Endothelial cell (in vitro differentiated cells): ENCODE measurements around the gene P3H2. TPM values are rescaled to one million over a fixed set of nuclear protein-coding genes. Genes with fewer than 3 reads are reported as not detected.

ENCODE experiments used
- DNase-seq: peaks from one replicate; pipeline ENCODE4 v3.0.0; 2021; ENCODE audit warnings: low spot score
- H3K27ac Mint-ChIP-seq: one replicate; pipeline ENCODE4 v1.8.0; 2021; ENCODE audit warnings: mixed read lengths, inconsistent platforms; ENCODE audit not compliant: unreplicated experiment
- H3K27me3 Mint-ChIP-seq: one replicate; pipeline ENCODE4 v1.8.0; 2021; ENCODE audit warnings: mild to moderate bottlenecking, moderate library complexity, mixed read lengths, inconsistent platforms; ENCODE audit not compliant: unreplicated experiment
- H3K36me3 Mint-ChIP-seq: one replicate; pipeline ENCODE4 v1.8.0; 2021; ENCODE audit warnings: mild to moderate bottlenecking, low read depth, mixed read lengths, inconsistent platforms; ENCODE audit not compliant: unreplicated experiment
- H3K4me1 Mint-ChIP-seq: one replicate; pipeline ENCODE4 v1.8.0; 2021; ENCODE audit warnings: mild to moderate bottlenecking, mixed read lengths, inconsistent platforms; ENCODE audit not compliant: unreplicated experiment
- H3K4me3 Mint-ChIP-seq: one replicate; pipeline ENCODE4 v1.8.0; 2021; ENCODE audit warnings: mild to moderate bottlenecking, mixed read lengths, inconsistent platforms; ENCODE audit not compliant: unreplicated experiment
- H3K9me3 Mint-ChIP-seq: one replicate; pipeline ENCODE4 v1.8.0; 2021; ENCODE audit warnings: mixed read lengths, inconsistent platforms; ENCODE audit not compliant: unreplicated experiment
- CTCF ChIP-seq: fragments of 200-600 bp; sonication (generic); IDR thresholded peaks from one replicate; pipeline ENCODE4 v1.5.0; 2021; ENCODE audit warnings: antibody characterized with exemption; ENCODE audit not compliant: unreplicated experiment
- total RNA-seq: library from RNA; stranded (reverse); fragmentation: NEBNext Ultra II Directional; extraction: Animal tissue kit (Norgen Biotek cat#: 25700); gene quantifications from one replicate; pipeline ENCODE4 v1.2.1, GENCODE V29; 2021; ENCODE audit not compliant: unreplicated experiment

P3H2 gene
- total RNA-seq, 1 donor from 2014 or later, result 1.5 TPM

GRCh38 chr3:189988854-189989253, 131.8 kb downstream of the P3H2 start:
- no peak for TF ChIP-seq CTCF
- Mint-ChIP-seq H3K4me1 (no peaks in the 10 kb centered on the region), H3K4me3 (no peak overlapping the region), H3K36me3 (no peaks in the 10 kb centered on the region), H3K27me3 (no peaks in the 10 kb centered on the region), H3K9me3 (no peaks in the 10 kb centered on the region), H3K27ac (no peak overlapping the region)
- no peak for DNase-seq

- Mint-ChIP-seq H3K36me3 (no peaks in the 10 kb centered on the region), H3K9me3 (no peaks in the 10 kb centered on the region), H3K27ac (no peak overlapping the region), H3K4me3 (no peak overlapping the region), H3K4me1 (no peaks in the 10 kb centered on the region), H3K27me3 (no peaks in the 10 kb centered on the region)
- no peak for TF ChIP-seq CTCF
- no peak for DNase-seq
These were observed 132.4 kb downstream of the P3H2 start for GRCh38 chr3:189988322-189988721.

- Mint-ChIP-seq H3K27ac (no peak overlapping the region), H3K9me3 (no peaks in the 10 kb centered on the region), H3K4me1 (no peaks in the 10 kb centered on the region), H3K27me3 (no peaks in the 10 kb centered on the region), H3K4me3 (no peak overlapping the region), H3K36me3 (no peaks in the 10 kb centered on the region)
- TF ChIP-seq CTCF, result no peak
- no peak for DNase-seq
These were observed 134.7 kb downstream of the P3H2 start for GRCh38 chr3:189985948-189986347.

GRCh38 chr3:189983612-189984011, 137.1 kb downstream of the P3H2 start:
- H3K4me3 Mint-ChIP-seq, result no peak overlapping the region
- H3K4me1 Mint-ChIP-seq, result no peaks in the 10 kb centered on the region
- no peak overlapping the region for H3K27ac Mint-ChIP-seq
- TF ChIP-seq CTCF, result no peak
- no peaks in the 10 kb centered on the region for H3K36me3 Mint-ChIP-seq
- no peak for DNase-seq
- no peaks in the 10 kb centered on the region for H3K27me3 Mint-ChIP-seq
- no peaks in the 10 kb centered on the region for H3K9me3 Mint-ChIP-seq

GRCh38 chr3:189982321-189982945, 138.3 kb downstream of the P3H2 start:
- Mint-ChIP-seq H3K36me3 (no peaks in the 10 kb centered on the region), H3K4me3 (no peak overlapping the region), H3K27ac (peak overlapping the region; percentile 6), H3K27me3 (no peaks in the 10 kb centered on the region), H3K9me3 (no peaks in the 10 kb centered on the region), H3K4me1 (no peaks in the 10 kb centered on the region)
- DNase-seq, result no peak
- no peak for TF ChIP-seq CTCF
